Kidney glomerular epithelial cell (primary cell): ENCODE results near the gene ZNF319.

ENCODE experiments used
- DNase-seq: peaks from one replicate; lab custom pipeline; 2025; lab: John Stamatoyannopoulos, UW

ZNF319 gene

GRCh38 chr16:57956270-57956808 is 44.1 kb downstream of the ZNF319 start:
- no peak for DNase-seq

DNA sequence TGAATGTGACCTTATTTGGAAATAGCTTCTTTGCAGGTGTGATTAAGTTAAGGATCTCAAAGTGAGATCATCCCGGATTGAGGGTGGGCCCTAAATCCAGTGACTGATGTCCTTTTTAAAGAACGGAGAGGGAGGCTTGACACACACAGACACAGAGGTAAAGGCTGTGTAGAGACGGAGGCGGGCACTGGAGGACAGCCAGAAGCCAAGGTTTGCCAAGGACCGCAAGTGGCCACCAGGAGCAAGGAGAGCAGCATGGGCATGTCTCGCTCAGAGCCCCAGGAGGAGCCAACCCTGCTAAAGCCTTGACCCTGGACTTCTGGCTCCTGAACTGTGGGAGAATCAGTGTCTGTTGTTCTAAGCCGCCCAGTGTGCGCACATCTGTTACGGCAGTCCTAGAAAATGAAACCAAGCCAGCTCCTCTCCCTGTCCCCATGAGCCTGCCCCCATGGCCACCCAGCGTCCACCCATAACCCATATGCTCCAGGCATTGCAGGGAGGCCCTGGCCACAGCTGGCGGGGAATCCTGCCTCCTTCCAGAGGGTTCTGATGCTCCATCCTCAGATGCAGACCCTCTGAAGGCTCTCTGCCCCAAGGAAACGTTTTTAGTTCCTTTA is 44.8 kb downstream of the ZNF319 start:
- no peak for DNase-seq

DNA sequence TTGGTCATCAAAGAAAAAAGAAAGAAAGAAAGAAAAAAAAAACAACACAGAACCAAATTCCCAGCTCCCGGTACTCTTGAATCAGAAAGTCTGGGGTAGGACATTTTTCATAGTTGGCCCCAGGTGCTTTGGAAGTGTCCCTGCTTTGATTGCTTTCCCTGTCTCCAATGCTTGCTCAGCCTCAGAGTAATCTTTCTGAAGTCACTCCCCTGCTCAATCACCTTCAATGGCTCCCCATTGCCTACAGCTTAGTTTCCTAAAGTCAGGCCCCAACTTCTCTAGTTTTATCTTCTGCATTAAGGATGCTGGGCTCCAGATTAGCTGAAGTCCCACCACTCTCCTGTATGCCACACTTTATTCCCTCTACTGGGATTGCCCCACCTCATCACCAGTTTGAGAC is 46.6 kb downstream of the ZNF319 start:
- DNase-seq, result no peak

- DNase-seq, result no peak
These were observed 47.6 kb downstream of the ZNF319 start for GRCh38 chr16:57952909-57953308.

- DNase-seq, result no peak
These were observed 49.1 kb downstream of the ZNF319 start for GRCh38 chr16:57951204-57951960.

DNA sequence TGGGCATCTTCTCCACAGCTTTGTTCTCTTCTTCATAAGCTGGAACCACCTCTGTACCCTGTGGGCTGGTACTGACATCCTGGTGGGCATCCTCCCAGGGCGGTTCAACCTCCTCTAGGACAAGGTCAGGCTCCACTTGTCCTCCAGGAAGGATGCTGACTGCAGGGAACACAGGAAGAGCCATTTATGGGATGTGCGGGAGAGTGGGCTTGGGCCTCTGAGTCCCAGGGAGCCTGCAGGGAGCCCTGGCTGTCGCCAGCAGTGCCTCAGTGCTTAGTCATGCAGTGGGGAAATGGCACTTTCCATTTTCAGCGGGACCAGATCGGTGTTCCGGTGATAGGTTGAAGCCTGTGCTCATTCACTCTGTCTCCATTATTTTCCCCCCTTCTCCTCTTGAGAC is 50.1 kb downstream of the ZNF319 start:
- no peak for DNase-seq

DNA sequence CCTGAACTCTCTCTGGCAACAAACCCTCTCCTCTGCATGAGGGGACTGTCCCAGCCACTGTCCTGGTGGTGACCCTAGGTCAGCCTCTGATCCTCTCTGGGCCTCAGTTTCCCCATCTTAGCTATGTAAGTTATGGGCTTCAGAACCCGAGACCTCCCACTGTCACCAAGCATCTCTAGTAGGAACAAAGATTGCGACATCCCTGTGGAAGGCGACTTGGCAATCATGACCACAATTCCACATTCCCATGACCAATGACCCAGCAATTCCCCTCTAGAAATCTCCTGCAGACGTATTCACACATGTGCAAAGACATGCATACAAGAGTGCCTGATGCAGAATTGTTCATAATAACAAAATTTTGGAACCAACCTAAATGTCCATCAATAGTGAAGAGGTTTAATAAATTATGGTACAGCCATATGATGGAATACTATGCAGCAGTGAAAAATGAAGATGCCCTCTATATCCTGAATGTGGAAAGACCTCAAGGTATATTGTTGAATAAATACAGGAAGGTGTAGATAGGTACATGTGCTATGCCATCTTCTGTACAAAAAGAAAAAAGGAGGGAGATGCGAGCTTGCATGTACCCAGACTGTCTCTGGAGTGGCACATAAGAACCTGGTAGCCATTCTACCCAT is 50.8 kb downstream of the ZNF319 start:
- DNase-seq, result no peak

GRCh38 chr16:57949013-57949412 is 51.5 kb downstream of the ZNF319 start:
- no peak for DNase-seq

GRCh38 chr16:57948027-57948426 is 52.4 kb downstream of the ZNF319 start:
- no peak for DNase-seq

DNA sequence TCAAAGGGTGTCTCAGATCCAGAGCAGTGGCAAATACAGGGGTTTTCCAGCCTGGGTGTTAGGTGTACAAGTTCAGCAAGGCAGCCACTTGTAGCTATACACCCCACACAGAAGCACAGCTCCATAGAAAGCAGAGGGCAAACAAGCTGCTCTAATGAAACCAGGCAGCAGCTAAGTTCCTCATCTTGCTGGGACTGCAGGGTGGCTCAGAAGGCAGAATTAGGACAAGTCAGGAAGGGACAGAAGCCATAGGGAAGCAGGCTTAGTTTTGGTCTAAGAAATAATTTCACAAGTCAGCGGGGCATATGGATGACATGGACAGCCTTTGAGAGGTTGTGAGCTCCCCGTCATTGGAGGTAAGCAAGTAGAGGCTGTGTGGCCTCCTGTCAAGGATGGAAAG is 53.2 kb downstream of the ZNF319 start:
- no peak for DNase-seq

GRCh38 chr16:57946181-57946801 is 54.2 kb downstream of the ZNF319 start:
- DNase-seq, result no peak

- DNase-seq, result no peak
These were observed 54.7 kb downstream of the ZNF319 start for GRCh38 chr16:57945740-57946138.

DNA sequence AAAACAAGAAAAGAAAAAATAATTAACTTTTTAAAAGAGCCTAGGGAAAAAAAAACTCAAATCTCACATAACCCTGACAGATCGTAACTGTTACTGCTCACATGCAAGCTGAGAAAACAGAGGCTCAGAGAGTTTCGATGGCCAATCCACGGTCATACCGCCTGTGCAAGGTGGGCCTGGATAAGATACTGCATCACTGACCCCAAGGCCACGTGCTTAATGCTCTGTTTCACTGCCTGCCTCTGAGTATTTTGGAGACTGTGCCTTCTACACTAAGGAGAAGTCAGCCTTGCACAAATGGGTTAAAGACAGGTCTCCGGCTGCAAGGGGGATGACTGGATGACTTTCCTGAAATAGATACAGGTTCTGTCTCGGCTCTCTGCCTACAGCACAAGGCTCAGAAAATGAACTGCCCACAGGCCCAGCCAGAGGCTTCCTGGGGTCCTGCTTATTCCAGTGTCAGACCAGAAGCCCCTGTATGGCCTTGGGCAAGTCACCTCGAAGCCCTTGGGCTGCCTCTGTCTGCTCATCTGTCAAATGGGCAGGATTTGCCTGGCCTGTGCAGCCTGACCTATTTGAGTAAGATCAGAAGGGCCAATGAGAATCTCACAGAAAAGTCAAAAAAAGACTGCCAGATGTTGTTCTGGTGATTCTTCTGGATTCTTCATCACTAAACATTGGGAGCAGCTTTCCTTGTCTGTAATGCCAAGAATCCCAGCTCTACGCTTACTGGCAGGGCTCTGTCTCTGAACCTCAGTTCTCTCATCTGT is 55.3 kb downstream of the ZNF319 start:
- peak; percentile 9 for DNase-seq
